Activated naive CD4-positive, alpha-beta T cell treated with anti-CD3 and anti-CD28 coated beads, Interleukin-2, amount 10 ng/mL, durations not matched to agents 7 days and 5 days (primary cell): ENCODE results near the gene FRMD8.
A peak's percentile ranks its signal among the peaks of the same experiment; 100 is the strongest.

ENCODE experiments used
- CTCF ChIA-PET: fragments of 350-600 bp; sonication (Branson Sonifier 250); formaldehyde crosslinking; loops from one replicate; lab custom pipeline; 2021; ENCODE audit warnings: antibody characterized with exemption; lab: Charles Lee
- DNase-seq: peaks from one replicate; pipeline ENCODE4 v3.0.0-alpha.2; 2020
- H3K27ac Mint-ChIP-seq: one replicate; pipeline ENCODE4 v1.8.0; 2021; ENCODE audit warnings: mild to moderate bottlenecking, moderate library complexity, mixed read lengths
- H3K27me3 Mint-ChIP-seq: one replicate; pipeline ENCODE4 v1.8.0; 2021; ENCODE audit warnings: mild to moderate bottlenecking, mixed read lengths
- H3K36me3 Mint-ChIP-seq: one replicate; pipeline ENCODE4 v1.8.0; 2021; ENCODE audit warnings: mixed read lengths
- H3K4me1 Mint-ChIP-seq: one replicate; pipeline ENCODE4 v1.8.0; 2021; ENCODE audit warnings: mixed read lengths
- H3K4me3 Mint-ChIP-seq: one replicate; pipeline ENCODE4 v1.8.0; 2021; ENCODE audit warnings: mild to moderate bottlenecking, moderate library complexity, mixed read lengths
- H3K9me3 Mint-ChIP-seq: one replicate; pipeline ENCODE4 v1.8.0; 2021; ENCODE audit warnings: mixed read lengths

Gene FRMD8

GRCh38 chr11:65416841-65417701, 30.6 kb downstream of the FRMD8 start:
- Mint-ChIP-seq H3K27ac (peak overlapping the region; percentile 97), H3K36me3 (peaks cover 9% of the 10 kb centered on the region), H3K4me3 (peak overlapping the region; percentile 87), H3K4me1 (peaks cover 49% of the 10 kb centered on the region), H3K27me3 (peaks cover 2% of the 10 kb centered on the region), H3K9me3 (no peaks in the 10 kb centered on the region)
- peak; percentile 53 for DNase-seq
- CTCF ChIA-PET, result interaction anchor here (0.6 to 10.4 kb wide), 17 partner anchors 11 to 95 kb away, joined by 3 to 146 read pairs (median 12); partner anchors contain the start of genes FRMD8 and MALAT1

GRCh38 chr11:65417702-65418430, 31.4 kb downstream of the FRMD8 start:
- peaks cover 12% of the 10 kb centered on the region for H3K36me3 Mint-ChIP-seq
- H3K27me3 Mint-ChIP-seq, result peaks cover 10% of the 10 kb centered on the region
- peak; percentile 60 for DNase-seq
- H3K9me3 Mint-ChIP-seq, result no peaks in the 10 kb centered on the region
- H3K4me1 Mint-ChIP-seq, result peaks cover 49% of the 10 kb centered on the region
- CTCF ChIA-PET, result interaction anchor here (0.6 to 10.4 kb wide), 11 partner anchors 12 to 88 kb away, joined by 3 to 146 read pairs (median 12); partner anchors contain the start of gene MALAT1
- H3K27ac Mint-ChIP-seq, result peak overlapping the region; percentile 97
- H3K4me3 Mint-ChIP-seq, result peak overlapping the region; percentile 87

DNA sequence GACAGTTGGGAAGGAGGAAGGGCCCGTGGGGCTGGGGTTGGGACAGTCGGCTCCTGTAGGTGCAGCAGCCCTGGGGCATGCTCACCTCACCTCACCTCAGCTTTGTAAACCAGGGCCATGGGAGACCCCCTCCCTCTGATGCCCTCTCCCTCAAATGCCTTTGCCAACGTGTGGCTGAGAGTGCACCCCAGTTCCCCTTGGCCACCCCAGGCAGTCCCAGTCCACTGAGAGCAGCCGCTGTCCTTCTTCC, 31.9 kb downstream of the FRMD8 start:
- peak overlapping the region; percentile 87 for H3K4me3 Mint-ChIP-seq
- H3K27ac Mint-ChIP-seq, result peak overlapping the region; percentile 97
- H3K27me3 Mint-ChIP-seq, result peaks cover 15% of the 10 kb centered on the region
- CTCF ChIA-PET, result interaction anchor here (2.0 to 10.4 kb wide), 5 partner anchors 14 to 88 kb away, joined by 8 to 146 read pairs (median 36); no protein-coding TSS in a partner anchor
- no peaks in the 10 kb centered on the region for H3K9me3 Mint-ChIP-seq
- no peak for DNase-seq
- peaks cover 14% of the 10 kb centered on the region for H3K36me3 Mint-ChIP-seq
- peaks cover 49% of the 10 kb centered on the region for H3K4me1 Mint-ChIP-seq

DNA sequence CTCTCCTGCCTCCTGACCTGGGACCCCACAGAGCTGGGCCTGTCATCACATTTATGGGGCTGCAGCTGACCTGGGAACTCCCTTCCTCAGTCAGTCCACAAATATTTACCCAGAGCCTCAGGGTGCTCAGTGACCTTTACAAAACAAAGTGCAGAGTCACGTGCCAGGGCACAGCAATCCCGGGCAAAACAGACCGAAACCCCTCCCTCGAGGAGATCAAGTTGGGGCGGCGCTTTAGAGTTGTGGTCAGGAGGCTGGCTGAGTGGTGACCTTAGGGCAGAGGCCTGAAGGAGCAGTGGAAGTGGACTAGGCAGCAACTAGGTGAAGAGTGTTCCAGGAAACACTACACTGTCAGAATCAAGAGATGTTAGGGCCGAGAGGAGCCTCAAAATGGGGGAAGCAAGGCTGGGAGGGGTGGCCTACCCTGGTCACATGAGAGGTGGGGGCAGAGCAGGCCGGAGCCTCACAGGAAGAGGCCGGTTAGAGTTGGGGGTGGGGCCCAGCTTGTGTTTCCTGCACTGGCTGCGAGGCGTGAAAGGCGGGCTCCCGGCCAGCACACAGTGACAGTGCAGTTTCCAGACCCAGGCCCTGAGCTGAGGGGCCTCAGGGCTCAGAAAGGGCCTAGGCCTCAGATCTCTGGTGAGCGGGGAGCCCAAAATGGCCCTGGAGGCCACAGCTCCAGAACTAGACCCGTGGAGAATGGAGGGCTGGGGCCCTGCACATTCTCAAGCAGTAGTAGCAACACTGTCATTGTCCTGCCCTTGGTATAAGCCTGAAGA, 32.4 kb downstream of the FRMD8 start:
- CTCF ChIA-PET, result interaction anchor here (1.5 to 10.4 kb wide), 7 partner anchors 9 to 87 kb away, joined by 3 to 146 read pairs (median 16); no protein-coding TSS in a partner anchor

DNA sequence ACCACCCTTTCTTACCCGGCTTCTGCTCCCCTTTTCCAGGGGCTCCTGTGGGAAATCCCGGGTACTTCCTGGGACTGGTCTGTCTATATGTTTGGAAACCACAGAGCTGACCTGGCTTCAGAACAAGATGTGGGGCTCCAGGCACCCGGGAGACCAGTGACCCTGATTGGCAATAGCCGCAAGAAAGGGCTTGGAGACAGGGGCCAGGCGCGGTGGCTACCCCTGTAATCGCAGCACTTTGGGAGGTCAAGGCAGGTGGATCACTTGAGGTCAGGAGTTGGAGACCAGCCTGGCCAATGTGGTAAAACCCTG, 33.0 kb downstream of the FRMD8 start:
- Mint-ChIP-seq H3K27me3 (peaks cover 21% of the 10 kb centered on the region), H3K4me3 (peak overlapping the region; percentile 87), H3K36me3 (peaks cover 24% of the 10 kb centered on the region), H3K9me3 (no peaks in the 10 kb centered on the region), H3K27ac (peak overlapping the region; percentile 97), H3K4me1 (peaks cover 49% of the 10 kb centered on the region)
- CTCF ChIA-PET, result interaction anchor here (0.8 to 10.4 kb wide), 8 partner anchors 9 to 87 kb away, joined by 3 to 146 read pairs (median 20); partner anchors contain the start of gene MALAT1
- peak; percentile 38 for DNase-seq

More for the DNA sequence above, 32.4 kb downstream of the FRMD8 start:
- peaks cover 49% of the 10 kb centered on the region for H3K4me1 Mint-ChIP-seq
- peak; percentile 95 for DNase-seq
- peak overlapping the region; percentile 97 for H3K27ac Mint-ChIP-seq
- H3K9me3 Mint-ChIP-seq, result no peaks in the 10 kb centered on the region
- H3K4me3 Mint-ChIP-seq, result peak overlapping the region; percentile 87
- peaks cover 19% of the 10 kb centered on the region for H3K36me3 Mint-ChIP-seq
- peaks cover 20% of the 10 kb centered on the region for H3K27me3 Mint-ChIP-seq

- H3K4me1 Mint-ChIP-seq, result peaks cover 47% of the 10 kb centered on the region
- H3K4me3 Mint-ChIP-seq, result peak overlapping the region; percentile 87
- peak; percentile 85 for DNase-seq
- H3K9me3 Mint-ChIP-seq, result no peaks in the 10 kb centered on the region
- peaks cover 29% of the 10 kb centered on the region for H3K36me3 Mint-ChIP-seq
- CTCF ChIA-PET, result interaction anchor here (0.8 to 10.4 kb wide), 9 partner anchors 8 to 86 kb away, joined by 3 to 146 read pairs (median 5); partner anchors contain the start of gene MALAT1
- peak overlapping the region; percentile 97 for H3K27ac Mint-ChIP-seq
- peaks cover 22% of the 10 kb centered on the region for H3K27me3 Mint-ChIP-seq
Measured at GRCh38 chr11:65419772-65420481, 33.5 kb downstream of the FRMD8 start.

DNA sequence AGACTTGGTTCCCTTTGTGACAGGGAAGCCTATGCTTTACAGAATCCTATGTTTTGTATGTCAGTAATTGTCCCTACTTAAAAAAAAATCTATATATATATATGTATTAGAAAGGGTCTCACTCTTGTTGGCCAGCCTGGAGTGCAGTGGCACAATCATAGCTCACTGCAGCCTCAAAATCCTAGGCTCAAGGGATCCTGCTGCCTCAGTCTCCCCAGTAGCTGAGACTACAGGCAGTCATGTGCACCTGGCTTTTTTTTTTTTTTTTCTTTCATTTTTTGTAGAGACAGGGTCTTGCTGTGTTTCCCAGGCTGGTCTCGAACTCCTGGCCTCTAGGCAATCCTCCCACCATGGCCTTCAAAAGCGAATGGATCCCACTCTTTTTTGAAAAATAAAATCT, 34.1 kb downstream of the FRMD8 start:
- peaks cover 27% of the 10 kb centered on the region for H3K27me3 Mint-ChIP-seq
- H3K4me3 Mint-ChIP-seq, result peak overlapping the region; percentile 87
- DNase-seq, result peak; percentile 21
- H3K4me1 Mint-ChIP-seq, result peaks cover 46% of the 10 kb centered on the region
- no peaks in the 10 kb centered on the region for H3K9me3 Mint-ChIP-seq
- CTCF ChIA-PET, result interaction anchor here (1.1 to 10.4 kb wide), 6 partner anchors 10 to 86 kb away, joined by 3 to 146 read pairs (median 44); partner anchors contain the start of gene MALAT1
- H3K27ac Mint-ChIP-seq, result peak overlapping the region; percentile 97
- peaks cover 35% of the 10 kb centered on the region for H3K36me3 Mint-ChIP-seq

DNA sequence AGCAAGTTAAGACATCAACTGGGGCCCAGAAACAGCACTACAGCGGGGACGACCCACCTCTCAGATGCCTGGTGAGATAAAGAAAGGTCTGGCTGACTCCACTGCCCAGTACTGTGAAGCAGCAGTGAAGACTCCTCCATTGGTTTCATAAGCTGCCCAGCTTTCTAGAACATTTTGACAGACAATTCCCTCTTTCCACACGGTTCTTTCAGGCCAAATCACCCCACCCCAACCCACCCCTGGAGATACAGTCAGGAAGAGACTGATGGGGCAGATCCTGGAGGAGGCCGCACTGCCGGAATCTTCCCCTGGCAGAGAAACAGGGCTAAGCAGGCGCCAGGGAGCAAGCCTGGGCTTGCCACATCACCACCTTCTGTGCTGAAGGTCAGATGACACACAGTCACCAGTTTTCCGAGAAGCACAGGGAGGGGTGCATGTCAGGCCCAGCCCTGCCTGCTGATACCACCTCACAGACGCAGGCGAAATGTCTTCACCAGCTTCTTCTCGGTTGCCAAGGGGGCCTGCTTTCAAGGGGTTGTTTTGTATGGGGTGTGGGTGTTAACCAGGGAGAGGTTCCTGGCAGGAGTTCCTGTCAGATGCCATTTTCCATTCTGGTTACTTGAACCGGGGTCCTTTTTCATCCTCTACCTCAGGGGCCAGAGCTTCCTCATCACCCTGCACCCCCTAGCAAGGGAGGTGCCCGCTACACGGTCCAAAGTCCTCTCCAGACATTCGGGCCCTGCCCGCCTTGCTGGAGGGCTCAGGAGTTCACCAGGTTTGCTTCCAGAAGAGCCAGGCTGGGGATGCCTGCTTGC, 34.7 kb downstream of the FRMD8 start:
- DNase-seq, result peak; percentile 95
- H3K27ac Mint-ChIP-seq, result peak overlapping the region; percentile 97
- CTCF ChIA-PET, result interaction anchor here (1.6 to 10.4 kb wide), 4 partner anchors 12 to 85 kb away, joined by 5 to 146 read pairs (median 99); partner anchors contain the start of gene MALAT1
- no peaks in the 10 kb centered on the region for H3K9me3 Mint-ChIP-seq
- H3K4me3 Mint-ChIP-seq, result peak overlapping the region; percentile 87
- peaks cover 41% of the 10 kb centered on the region for H3K4me1 Mint-ChIP-seq
- peaks cover 42% of the 10 kb centered on the region for H3K36me3 Mint-ChIP-seq
- H3K27me3 Mint-ChIP-seq, result peaks cover 27% of the 10 kb centered on the region

DNA sequence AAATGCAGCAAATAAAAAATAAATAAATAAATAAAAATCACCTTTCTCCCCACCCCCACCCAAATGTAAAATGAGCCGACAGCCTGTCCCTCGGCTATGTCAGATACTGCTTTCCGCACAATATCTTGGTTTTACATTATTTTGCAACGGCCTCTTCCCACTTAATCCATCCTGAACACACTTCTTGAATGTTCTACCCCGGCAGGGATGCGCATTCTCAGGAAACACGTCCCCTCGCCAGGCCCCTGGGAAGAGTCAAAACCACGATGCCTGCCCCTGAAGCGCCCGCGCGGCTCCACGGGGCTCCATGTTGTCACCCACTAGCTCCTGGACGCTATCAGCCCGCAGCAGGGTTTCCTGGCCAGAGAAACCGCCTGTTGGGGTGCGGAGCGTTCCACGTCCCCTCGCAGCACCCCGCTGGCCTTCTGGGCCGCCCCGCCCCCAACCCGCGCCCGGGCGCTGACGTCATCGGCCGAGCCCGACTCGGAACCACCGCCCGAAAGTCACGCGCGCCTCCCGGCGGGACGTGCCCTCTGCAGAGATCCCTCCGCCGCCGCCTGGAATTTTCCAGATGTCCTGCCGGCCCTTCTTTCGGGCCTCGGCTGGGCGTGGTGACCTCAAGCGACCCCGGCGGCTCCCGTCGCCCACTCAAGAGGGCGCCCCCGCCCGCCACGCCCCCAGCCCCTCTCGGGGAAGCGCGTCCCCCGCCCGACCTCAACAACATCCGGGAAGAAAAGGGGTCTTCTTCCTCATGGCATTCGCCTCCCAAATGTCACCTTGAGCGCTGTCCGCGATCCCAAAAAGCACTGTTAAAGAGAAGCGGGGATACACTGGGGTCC, 35.6 kb downstream of the FRMD8 start:
- Mint-ChIP-seq H3K4me3 (peak overlapping the region; percentile 87), H3K36me3 (peaks cover 50% of the 10 kb centered on the region), H3K9me3 (no peaks in the 10 kb centered on the region), H3K4me1 (peaks cover 40% of the 10 kb centered on the region), H3K27me3 (peaks cover 27% of the 10 kb centered on the region), H3K27ac (peak overlapping the region; percentile 97)
- CTCF ChIA-PET, result interaction anchor here (1.0 to 10.4 kb wide), 5 partner anchors 47 to 84 kb away, joined by 3 to 146 read pairs (median 53); partner anchors contain the start of gene MALAT1
- DNase-seq, result peak; percentile 96

GRCh38 chr11:65422633-65423515, 36.4 kb downstream of the FRMD8 start, which contains the start of gene NEAT1:
Gene NEAT1 (plus strand): TSS chr11:65422798.
- Mint-ChIP-seq H3K9me3 (no peaks in the 10 kb centered on the region), H3K27ac (peak within 1 kb of the TSS; percentile 97), H3K36me3 (peaks cover 59% of the 10 kb centered on the region), H3K4me1 (peaks cover 40% of the 10 kb centered on the region), H3K4me3 (peak within 1 kb of the TSS; percentile 87), H3K27me3 (peaks cover 27% of the 10 kb centered on the region)
- CTCF ChIA-PET, result interaction anchor here (1.0 to 6.3 kb wide), 4 partner anchors 46 to 82 kb away, joined by 3 to 53 read pairs (median 5); partner anchors contain the start of gene MALAT1
- DNase-seq, result peak; percentile 96
